ENCODE measurements around the gene RABGGTB. TPM values are rescaled to one million over a fixed set of nuclear protein-coding genes. Genes with fewer than 3 reads are reported as not detected.

Gene RABGGTB
- total RNA-seq, 1 experiment from 2014 or later: 88.6 TPM

DNA sequence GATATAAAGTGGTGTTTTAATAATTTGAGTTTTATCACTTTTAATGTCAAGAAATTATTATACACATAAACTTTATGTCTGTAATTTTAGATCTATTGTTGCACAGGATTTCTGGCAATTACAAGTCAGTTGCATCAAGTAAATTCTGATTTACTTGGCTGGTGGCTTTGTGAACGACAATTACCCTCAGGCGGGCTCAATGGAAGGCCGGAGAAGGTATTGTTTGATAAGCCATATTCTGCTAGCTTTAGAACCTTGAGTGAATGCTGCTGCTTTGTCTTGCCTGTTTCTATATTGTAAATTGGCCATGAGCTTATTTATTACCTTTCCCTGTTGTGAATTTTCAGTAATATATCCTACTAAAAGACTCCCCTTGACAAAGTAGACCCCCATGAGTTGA, 6.0 kb downstream of the RABGGTB start:
- no peak overlapping the region for H3K4me3 ChIP-seq (ENCODE audit: low read depth, low read length)
- ChIA-PET CTCF (no interaction called here), POLR2A (no interaction called here)
- H3K9me3 ChIP-seq: no peaks in the 10 kb centered on the region
- Mint-ChIP-seq H3K36me3 (ENCODE audit: insufficient read depth, unreplicated experiment) (peaks cover 99% of the 10 kb centered on the region), H3K4me3 (ENCODE audit: unreplicated experiment) (no peak overlapping the region), H3K9me3 (ENCODE audit: unreplicated experiment) (no peaks in the 10 kb centered on the region), H3K4me1 (ENCODE audit: low read depth, unreplicated experiment) (no peaks in the 10 kb centered on the region), H3K27me3 (ENCODE audit: insufficient read depth, unreplicated experiment) (no peaks in the 10 kb centered on the region), H3K27ac (ENCODE audit: unreplicated experiment) (no peak overlapping the region)
- H3K36me3 ChIP-seq (ENCODE audit: control insufficient read depth, insufficient read depth, low read length): no peaks in the 10 kb centered on the region; the same call in 1 of the 2 replicates
- no TSS peak for BruUV-seq (replicated peaks)
- TF ChIP-seq, protein P1, sequence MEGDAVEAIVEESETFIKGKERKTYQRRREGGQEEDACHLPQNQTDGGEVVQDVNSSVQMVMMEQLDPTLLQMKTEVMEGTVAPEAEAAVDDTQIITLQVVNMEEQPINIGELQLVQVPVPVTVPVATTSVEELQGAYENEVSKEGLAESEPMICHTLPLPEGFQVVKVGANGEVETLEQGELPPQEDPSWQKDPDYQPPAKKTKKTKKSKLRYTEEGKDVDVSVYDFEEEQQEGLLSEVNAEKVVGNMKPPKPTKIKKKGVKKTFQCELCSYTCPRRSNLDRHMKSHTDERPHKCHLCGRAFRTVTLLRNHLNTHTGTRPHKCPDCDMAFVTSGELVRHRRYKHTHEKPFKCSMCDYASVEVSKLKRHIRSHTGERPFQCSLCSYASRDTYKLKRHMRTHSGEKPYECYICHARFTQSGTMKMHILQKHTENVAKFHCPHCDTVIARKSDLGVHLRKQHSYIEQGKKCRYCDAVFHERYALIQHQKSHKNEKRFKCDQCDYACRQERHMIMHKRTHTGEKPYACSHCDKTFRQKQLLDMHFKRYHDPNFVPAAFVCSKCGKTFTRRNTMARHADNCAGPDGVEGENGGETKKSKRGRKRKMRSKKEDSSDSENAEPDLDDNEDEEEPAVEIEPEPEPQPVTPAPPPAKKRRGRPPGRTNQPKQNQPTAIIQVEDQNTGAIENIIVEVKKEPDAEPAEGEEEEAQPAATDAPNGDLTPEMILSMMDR (IDR thresholded peaks at IDR 0.05; ENCODE audit: insufficient read depth in 1 of 2, low read depth in 1 of 2, low read length in 1 of 2, severe bottlenecking in 1 of 2, unreplicated experiment in 1 of 2): no peak
- H3K27me3 ChIP-seq (replicated peaks; ENCODE audit: control insufficient read depth, insufficient read depth, low read length): no peaks in the 10 kb centered on the region
- intact Hi-C loops (cut with micrococcal nuclease; ENCODE audit: unreplicated experiment): loop anchor here (10.0 kb wide), 1 partner anchor 557 kb away; no protein-coding TSS in a partner anchor
- no peak for DNase-seq
- H3K4me1 ChIP-seq: peaks cover 19% of the 10 kb centered on the region

DNA sequence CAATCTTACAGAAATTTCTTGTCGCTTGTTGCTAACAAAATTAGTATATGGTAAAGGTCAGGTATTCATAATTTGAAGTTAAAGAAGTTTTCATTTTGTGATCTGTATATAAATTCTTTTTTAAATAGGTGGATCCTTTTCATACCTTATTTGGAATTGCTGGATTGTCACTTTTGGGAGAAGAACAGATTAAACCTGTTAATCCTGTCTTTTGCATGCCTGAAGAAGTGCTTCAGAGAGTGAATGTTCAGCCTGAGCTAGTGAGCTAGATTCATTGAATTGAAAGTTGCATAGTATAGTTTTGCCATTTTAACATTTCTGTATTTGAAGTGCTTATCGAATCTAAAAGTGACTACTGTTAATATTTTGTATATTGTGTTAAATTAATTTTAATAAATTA, 8.3 kb downstream of the RABGGTB start:
- H3K27ac Mint-ChIP-seq (ENCODE audit: unreplicated experiment): no peak overlapping the region
- H3K36me3 Mint-ChIP-seq (ENCODE audit: insufficient read depth, unreplicated experiment): peaks cover 97% of the 10 kb centered on the region
- no peak overlapping the region for H3K4me3 Mint-ChIP-seq (ENCODE audit: unreplicated experiment)
- DNase-seq: no peak
- Histone ChIP-seq H3K27me3 (replicated peaks; ENCODE audit: control insufficient read depth, insufficient read depth, low read length) (no peaks in the 10 kb centered on the region), H3K4me1 (peaks cover 10% of the 10 kb centered on the region), H3K9me3 (no peaks in the 10 kb centered on the region), H3K4me3 (ENCODE audit: low read depth, low read length) (no peak overlapping the region), H3K36me3 (ENCODE audit: control insufficient read depth, insufficient read depth, low read length) (no peaks in the 10 kb centered on the region)
- TF ChIP-seq, protein P1 (IDR thresholded peaks at IDR 0.05; ENCODE audit: insufficient read depth in 1 of 2, low read depth in 1 of 2, low read length in 1 of 2, severe bottlenecking in 1 of 2, unreplicated experiment in 1 of 2): no peak
- ChIA-PET CTCF (no interaction called here), POLR2A (no interaction called here)
- no TSS peak for BruUV-seq (replicated peaks)
- no peaks in the 10 kb centered on the region for H3K27me3 Mint-ChIP-seq (ENCODE audit: insufficient read depth, unreplicated experiment)
- H3K4me1 Mint-ChIP-seq (ENCODE audit: low read depth, unreplicated experiment): no peaks in the 10 kb centered on the region
- intact Hi-C loops (cut with micrococcal nuclease; ENCODE audit: unreplicated experiment): loop anchor here (10.0 kb wide), 1 partner anchor 560 kb away; no protein-coding TSS in a partner anchor
- H3K9me3 Mint-ChIP-seq (ENCODE audit: unreplicated experiment): no peaks in the 10 kb centered on the region

DNA sequence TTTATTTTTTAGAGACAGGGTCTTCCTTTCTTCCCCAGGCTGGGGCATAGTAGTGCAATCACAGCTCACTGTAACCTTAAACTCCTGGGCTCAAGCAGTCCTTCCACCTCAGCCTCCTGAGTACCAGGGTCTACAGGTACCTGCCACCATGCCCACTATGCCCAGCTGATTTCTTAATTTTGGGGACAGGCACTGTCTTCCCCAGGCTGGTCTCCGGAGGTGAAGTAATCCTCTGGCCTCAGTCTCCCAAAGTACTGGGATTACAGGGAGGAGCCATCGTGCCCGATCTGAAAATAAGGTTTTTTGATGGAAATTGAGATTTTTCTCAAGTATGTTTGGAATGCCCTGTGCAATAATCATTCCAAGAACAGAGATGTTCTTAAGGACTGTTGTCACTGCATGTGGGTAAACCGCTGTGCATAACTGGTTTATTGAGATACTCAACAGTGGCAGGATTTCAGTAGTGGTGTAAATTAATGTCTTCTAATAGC, 9.7 kb downstream of the RABGGTB start:
- no peak overlapping the region for H3K4me3 Mint-ChIP-seq (ENCODE audit: unreplicated experiment)
- Histone ChIP-seq H3K27me3 (replicated peaks; ENCODE audit: control insufficient read depth, insufficient read depth, low read length) (no peaks in the 10 kb centered on the region), H3K4me1 (0 out of 2 replicates have a peak, but pooled peaks cover 2% of the 10 kb centered on the region), H3K4me3 (ENCODE audit: low read depth, low read length) (no peak overlapping the region), H3K36me3 (ENCODE audit: control insufficient read depth, insufficient read depth, low read length) (no peaks in the 10 kb centered on the region), H3K9me3 (no peaks in the 10 kb centered on the region)
- H3K9me3 Mint-ChIP-seq (ENCODE audit: unreplicated experiment): no peaks in the 10 kb centered on the region
- no peaks in the 10 kb centered on the region for H3K4me1 Mint-ChIP-seq (ENCODE audit: low read depth, unreplicated experiment)
- intact Hi-C loops (cut with micrococcal nuclease; ENCODE audit: unreplicated experiment): loop anchor here (10.0 kb wide), 1 partner anchor 561 kb away; no protein-coding TSS in a partner anchor
- peaks cover 83% of the 10 kb centered on the region for H3K36me3 Mint-ChIP-seq (ENCODE audit: insufficient read depth, unreplicated experiment)
- no TSS peak for BruUV-seq (replicated peaks)
- no peaks in the 10 kb centered on the region for H3K27me3 Mint-ChIP-seq (ENCODE audit: insufficient read depth, unreplicated experiment)
- no peak overlapping the region for H3K27ac Mint-ChIP-seq (ENCODE audit: unreplicated experiment)
- TF ChIP-seq, protein P1 (IDR thresholded peaks at IDR 0.05; ENCODE audit: insufficient read depth in 1 of 2, low read depth in 1 of 2, low read length in 1 of 2, severe bottlenecking in 1 of 2, unreplicated experiment in 1 of 2): no peak
- ChIA-PET CTCF (no interaction called here), POLR2A (no interaction called here)
- no peak for DNase-seq

Measured in Caco-2 (cell line).